GM21526 (cell line): Measurements from ENCODE around the gene SPAG17.

ENCODE experiments used
- ATAC-seq: cut with Tn5 transposase; IDR thresholded peaks from one replicate; pipeline ENCODE4 v1.9.1; 2021; ENCODE audit warnings: moderate library complexity; ENCODE audit not compliant: unreplicated experiment, low FRiP score

The SPAG17 gene

GRCh38 chr1:117921991-117922390 is 263.0 kb downstream of the SPAG17 start:
- ATAC-seq, result no peak

- no peak for ATAC-seq
These were observed 265.7 kb downstream of the SPAG17 start for GRCh38 chr1:117919376-117919775.

- no peak for ATAC-seq
These were observed 274.0 kb downstream of the SPAG17 start for GRCh38 chr1:117911051-117911450.

GRCh38 chr1:117905019-117905418 is 280.0 kb downstream of the SPAG17 start:
- no peak for ATAC-seq

GRCh38 chr1:117904485-117904884 is 280.5 kb downstream of the SPAG17 start:
- ATAC-seq, result no peak
